SK-N-SH (cell line): ENCODE measurements around the gene BAG3. TPM values are rescaled to one million over a fixed set of nuclear protein-coding genes. Genes with fewer than 3 reads are reported as not detected.
A peak's percentile ranks its signal among the peaks of the same experiment; 100 is the strongest.

Experiments used
- CTCF ChIA-PET: fragments of 300-600, 350-600 bp; formaldehyde crosslinking; extraction: SDS; loops from one replicate; lab custom pipeline; 2021; lab: Yijun Ruan, JAX
- POLR2A ChIA-PET: fragments of 350-600 bp; sonication (Branson Sonifier 250); formaldehyde crosslinking; extraction: SDS; loops from one replicate; lab custom pipeline; 2020; ENCODE audit warnings: antibody characterized with exemption, inconsistent platforms; lab: Yijun Ruan, JAX
- DNase-seq: peaks from one replicate; pipeline ENCODE4 v3.0.0; 2012
- H2AFZ ChIP-seq: fragments of 200-600 bp; sonication (generic); 2 replicates; pipeline ENCODE4 v1.8.1; 2016; ENCODE audit warnings: antibody characterized with exemption, mild to moderate bottlenecking, low read depth
- H3F3A ChIP-seq: fragments of 200-600 bp; sonication (generic); replicated peaks from 2 replicates; pipeline ENCODE3; 2016; ENCODE audit warnings: antibody characterized with exemption, mild to moderate bottlenecking; ENCODE audit not compliant: insufficient read depth
- H3K27ac ChIP-seq, 2 experiments: fragments of 200-500 bp in 1 of 2; fragments of 200-600 bp in 1 of 2; sonication (Bioruptor generic) in 1 of 2; sonication (generic), shearing (Covaris generic) in 1 of 2; 2 replicates each; pipeline versions ENCODE4 v1.5.1 to v1.6.1; 2014 to 2016; ENCODE audit warnings: low read depth in 2 of 2, inconsistent platforms in 1 of 2, low read length in 1 of 2, mild to moderate bottlenecking in 1 of 2, mixed read lengths in 1 of 2
- H3K27me3 ChIP-seq: fragments of 200-600 bp; sonication (generic), shearing (Covaris generic); 2 replicates; pipeline ENCODE4 v1.6.1; 2016; ENCODE audit warnings: mixed run types; ENCODE audit not compliant: insufficient read depth
- H3K36me3 ChIP-seq, 2 experiments: fragments of 200-500 bp in 1 of 2; fragments of 200-600 bp in 1 of 2; sonication (Bioruptor generic) in 1 of 2; sonication (generic) in 1 of 2; replicated peaks in 1 of 2; 2 replicates each; pipeline versions ENCODE3 to v1.5.1; 2014 to 2016; ENCODE audit warnings: low read length in 1 of 2, mild to moderate bottlenecking in 1 of 2; ENCODE audit not compliant: insufficient read depth in 2 of 2, control insufficient read depth in 1 of 2
- H3K4me1 ChIP-seq, 2 experiments: fragments of 200-500 bp in 1 of 2; fragments of 200-600 bp in 1 of 2; sonication (Bioruptor generic) in 1 of 2; sonication (generic), shearing (Covaris generic) in 1 of 2; 2 replicates each; pipeline versions ENCODE4 v1.5.1 to v1.6.1; 2014 to 2016; ENCODE audit warnings: low read depth in 1 of 2, low read length in 1 of 2, mixed run types in 1 of 2; ENCODE audit not compliant: insufficient read depth in 2 of 2, control insufficient read depth in 1 of 2
- H3K4me2 ChIP-seq: fragments of 200-600 bp; sonication (generic), shearing (Covaris generic); 2 replicates; pipeline ENCODE4 v1.6.1; 2017; ENCODE audit warnings: mixed run types
- H3K4me3 ChIP-seq, 2 experiments: fragments of 200-500 bp in 1 of 2; fragments of 200-600 bp in 1 of 2; sonication (Bioruptor generic) in 1 of 2; sonication (generic), shearing (Covaris generic) in 1 of 2; 2 replicates each; pipeline versions ENCODE4 v1.5.1 to v1.8.1; 2014 to 2016; ENCODE audit warnings: low read depth in 2 of 2, inconsistent platforms in 1 of 2, low read length in 1 of 2, mild to moderate bottlenecking in 1 of 2, mixed read lengths in 1 of 2, moderate library complexity in 1 of 2
- H3K79me2 ChIP-seq: fragments of 200-600 bp; sonication (generic); 2 replicates; pipeline ENCODE4 v1.8.1; 2017; ENCODE audit warnings: mild to moderate bottlenecking; ENCODE audit not compliant: insufficient read depth
- H3K9ac ChIP-seq: fragments of 200-600 bp; sonication (generic); 2 replicates; pipeline ENCODE4 v1.6.1; 2017; ENCODE audit warnings: mixed run types
- H3K9me2 ChIP-seq: fragments of 200-600 bp; sonication (generic); 2 replicates; pipeline ENCODE4 v1.6.1; 2017; ENCODE audit warnings: mixed run types
- H3K9me3 ChIP-seq: fragments of 200-600 bp; sonication (generic); 2 replicates; pipeline ENCODE4 v1.6.1; 2017; ENCODE audit warnings: mixed run types, mild to moderate bottlenecking, moderate library complexity
- H4K20me1 ChIP-seq: fragments of 200-600 bp; sonication (generic); 2 replicates; pipeline ENCODE4 v1.6.1; 2017; ENCODE audit warnings: mild to moderate bottlenecking, mixed run types; ENCODE audit not compliant: insufficient read depth
- CHD2 ChIP-seq: fragments of 150-350 bp; IDR thresholded peaks from 2 replicates; pipeline ENCODE4 v1.6.1; 2018; ENCODE audit warnings: low read length; ENCODE audit not compliant: partially characterized antibody
- ELF1 ChIP-seq: IDR thresholded peaks from 2 replicates; pipeline ENCODE4 v1.4.0; 2012
- EP300 ChIP-seq, 2 experiments: IDR thresholded peaks; 2 replicates each; pipeline versions ENCODE4 v1.4.0 to v1.6.1; 2012; ENCODE audit warnings: borderline replicate concordance in 1 of 2, low read depth in 1 of 2, low read length in 1 of 2
- FOSL2 ChIP-seq: IDR thresholded peaks from 2 replicates; pipeline ENCODE4 v1.4.0; 2012; ENCODE audit warnings: low read depth, mild to moderate bottlenecking, moderate library complexity, borderline replicate concordance
- FOXM1 ChIP-seq: IDR thresholded peaks from 2 replicates; pipeline ENCODE4 v1.4.0; 2012; ENCODE audit warnings: low read depth, mild to moderate bottlenecking
- GABPA ChIP-seq: IDR thresholded peaks from 2 replicates; pipeline ENCODE4 v1.4.0; 2012; ENCODE audit warnings: low read depth, mild to moderate bottlenecking
- GATA2 ChIP-seq: sonication (generic); formaldehyde crosslinking; IDR thresholded peaks from 2 replicates; pipeline ENCODE4 v1.5.0; 2020; ENCODE audit warnings: mild to moderate bottlenecking, missing genetic modification reagents
- JUND ChIP-seq: IDR thresholded peaks from 2 replicates; pipeline ENCODE4 v1.4.0; 2012
- MEF2A ChIP-seq: IDR thresholded peaks from 2 replicates; pipeline ENCODE4 v1.4.0; 2012; ENCODE audit warnings: low read depth, borderline replicate concordance
- NFIC ChIP-seq: IDR thresholded peaks from 2 replicates; pipeline ENCODE4 v1.4.0; 2012; ENCODE audit warnings: borderline replicate concordance
- NRF1 ChIP-seq: IDR thresholded peaks from 2 replicates; pipeline ENCODE4 v1.6.1; 2012; ENCODE audit warnings: low read depth, mild to moderate bottlenecking, low read length
- RAD21 ChIP-seq: IDR thresholded peaks from 2 replicates; pipeline ENCODE4 v1.6.1; 2012; ENCODE audit warnings: mild to moderate bottlenecking, low read length
- RCOR1 ChIP-seq: fragments of 150-350 bp; IDR thresholded peaks from 2 replicates; pipeline ENCODE4 v1.6.1; 2017; ENCODE audit warnings: antibody characterized with exemption, low read length
- RXRA ChIP-seq: IDR thresholded peaks from 2 replicates; pipeline ENCODE4 v1.4.0; 2012; ENCODE audit warnings: low read depth, mild to moderate bottlenecking, borderline replicate concordance
- SIN3A ChIP-seq: IDR thresholded peaks from 2 replicates; pipeline ENCODE4 v1.6.1; 2012; ENCODE audit warnings: low read depth, mild to moderate bottlenecking, low read length, moderate library complexity, borderline replicate concordance
- SMC3 ChIP-seq: IDR thresholded peaks from 2 replicates; pipeline ENCODE4 v1.6.1; 2012; ENCODE audit warnings: low read depth, low read length, improper control_type of control experiment
- TAF1 ChIP-seq: IDR thresholded peaks from 2 replicates; pipeline ENCODE4 v1.6.1; 2012; ENCODE audit warnings: low read depth, mild to moderate bottlenecking, low read length, moderate library complexity, borderline replicate concordance
- TEAD4 ChIP-seq: IDR thresholded peaks from 2 replicates; pipeline ENCODE4 v1.4.0; 2012; ENCODE audit warnings: mild to moderate bottlenecking, borderline replicate concordance; ENCODE audit not compliant: insufficient read depth
- WGBS: methylation state at CpG from one replicate; pipeline ENCODE4 v1.1.6; 2017; ENCODE audit warnings: low lambda C conversion rate; 5-methylcytosine and 5-hydroxymethylcytosine counted together
- polyA plus RNA-seq, 3 experiments: library from polyadenylated mRNA; depleted of rRNA; stranded (reverse); fragments of >200 nt; gene quantifications; 2 replicates each; pipeline ENCODE4 v1.2.3, GENCODE V29; 2012
- TF ChIP-seq, protein P1 (sequence below): IDR thresholded peaks from 2 replicates; pipeline ENCODE4 v1.6.1; 2012; ENCODE audit warnings: mild to moderate bottlenecking, low read depth, low read length, moderate library complexity
- TF ChIP-seq, protein P2 (sequence below): fragments of 200-600 bp; sonication (generic); IDR thresholded peaks from 2 replicates; pipeline ENCODE4 v1.6.1; 2017; ENCODE audit warnings: antibody characterized with exemption, mild to moderate bottlenecking, moderate library complexity
- TF ChIP-seq, protein P3 (sequence below): fragments of 150-350 bp; IDR thresholded peaks from 2 replicates; pipeline ENCODE4 v1.6.1; 2017; ENCODE audit warnings: antibody characterized with exemption, low read length, low read depth, borderline replicate concordance
- TF ChIP-seq, protein P4 (sequence below): IDR thresholded peaks from 2 replicates; pipeline ENCODE4 v1.4.0; 2012; ENCODE audit warnings: low read depth, borderline replicate concordance
- TF ChIP-seq, protein P5 (sequence below): IDR thresholded peaks from 2 replicates; pipeline ENCODE4 v1.4.0; 2012; ENCODE audit warnings: low read depth, borderline replicate concordance
- TF ChIP-seq, protein P6 (sequence below): IDR thresholded peaks from 2 replicates; pipeline ENCODE4; 2012

Gene BAG3
- polyA plus RNA-seq, 1 of the 3 experiments (the other 2 are of a cell fraction) = 9.2 TPM

DNA sequence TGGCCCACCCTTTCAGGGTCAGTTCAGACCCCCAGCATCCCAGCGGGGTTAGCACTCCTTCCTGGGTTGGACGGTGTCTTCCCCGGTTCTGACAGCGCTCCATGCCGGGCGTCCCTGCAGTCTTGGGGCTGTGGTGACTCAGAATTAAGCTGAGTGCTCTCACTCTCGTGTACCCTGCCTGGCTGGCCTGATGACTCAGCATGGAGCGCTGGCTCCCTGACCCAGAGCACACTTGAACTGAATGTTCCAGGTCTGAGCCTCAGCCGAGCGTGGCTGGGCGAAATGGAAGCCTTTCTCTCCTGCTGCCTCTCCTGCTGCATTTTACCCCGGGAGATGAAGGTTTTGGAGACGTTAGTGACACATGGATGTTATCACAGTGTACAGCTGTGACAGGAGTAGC, 7.1 kb downstream of the BAG3 start:
- H3K36me3 ChIP-seq = peaks cover 0 to 5% of the 10 kb centered on the region in 2 experiments
- CTCF ChIA-PET = interaction anchor here (1.2 to 2.3 kb wide), 2 partner anchors 28 to 115 kb away, joined by 3 to 11 read pairs; no protein-coding TSS in a partner anchor
- 8% methylated on average over 12 of the region's 13 CpGs for WGBS
- TF ChIP-seq FOSL2 (peak; percentile 96), CHD2 (no peak), RXRA (peak; percentile 30; the same call in 1 of the 2 replicates), TAF1 (no peak), SIN3A (peak; percentile 82; the same call in 1 of the 2 replicates), EP300 (IDR thresholded peaks at IDR 0.05; ENCODE audit: borderline replicate concordance in 1 of 2, low read depth in 1 of 2, low read length in 1 of 2) (no peak; a peak in 1 of 4 replicates), TEAD4 (no peak), ELF1 (no peak), SMC3 (no peak), GATA2 (no peak), GABPA (no peak), JUND (peak; percentile 88), RCOR1 (no peak), RAD21 (no peak), MEF2A (no peak), NRF1 (no peak), FOXM1 (no peak), NFIC (peak; percentile 38; the same call in 1 of the 2 replicates)
- TF ChIP-seq, protein P1, sequence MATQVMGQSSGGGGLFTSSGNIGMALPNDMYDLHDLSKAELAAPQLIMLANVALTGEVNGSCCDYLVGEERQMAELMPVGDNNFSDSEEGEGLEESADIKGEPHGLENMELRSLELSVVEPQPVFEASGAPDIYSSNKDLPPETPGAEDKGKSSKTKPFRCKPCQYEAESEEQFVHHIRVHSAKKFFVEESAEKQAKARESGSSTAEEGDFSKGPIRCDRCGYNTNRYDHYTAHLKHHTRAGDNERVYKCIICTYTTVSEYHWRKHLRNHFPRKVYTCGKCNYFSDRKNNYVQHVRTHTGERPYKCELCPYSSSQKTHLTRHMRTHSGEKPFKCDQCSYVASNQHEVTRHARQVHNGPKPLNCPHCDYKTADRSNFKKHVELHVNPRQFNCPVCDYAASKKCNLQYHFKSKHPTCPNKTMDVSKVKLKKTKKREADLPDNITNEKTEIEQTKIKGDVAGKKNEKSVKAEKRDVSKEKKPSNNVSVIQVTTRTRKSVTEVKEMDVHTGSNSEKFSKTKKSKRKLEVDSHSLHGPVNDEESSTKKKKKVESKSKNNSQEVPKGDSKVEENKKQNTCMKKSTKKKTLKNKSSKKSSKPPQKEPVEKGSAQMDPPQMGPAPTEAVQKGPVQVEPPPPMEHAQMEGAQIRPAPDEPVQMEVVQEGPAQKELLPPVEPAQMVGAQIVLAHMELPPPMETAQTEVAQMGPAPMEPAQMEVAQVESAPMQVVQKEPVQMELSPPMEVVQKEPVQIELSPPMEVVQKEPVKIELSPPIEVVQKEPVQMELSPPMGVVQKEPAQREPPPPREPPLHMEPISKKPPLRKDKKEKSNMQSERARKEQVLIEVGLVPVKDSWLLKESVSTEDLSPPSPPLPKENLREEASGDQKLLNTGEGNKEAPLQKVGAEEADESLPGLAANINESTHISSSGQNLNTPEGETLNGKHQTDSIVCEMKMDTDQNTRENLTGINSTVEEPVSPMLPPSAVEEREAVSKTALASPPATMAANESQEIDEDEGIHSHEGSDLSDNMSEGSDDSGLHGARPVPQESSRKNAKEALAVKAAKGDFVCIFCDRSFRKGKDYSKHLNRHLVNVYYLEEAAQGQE = no peak
- TF ChIP-seq, protein P2, sequence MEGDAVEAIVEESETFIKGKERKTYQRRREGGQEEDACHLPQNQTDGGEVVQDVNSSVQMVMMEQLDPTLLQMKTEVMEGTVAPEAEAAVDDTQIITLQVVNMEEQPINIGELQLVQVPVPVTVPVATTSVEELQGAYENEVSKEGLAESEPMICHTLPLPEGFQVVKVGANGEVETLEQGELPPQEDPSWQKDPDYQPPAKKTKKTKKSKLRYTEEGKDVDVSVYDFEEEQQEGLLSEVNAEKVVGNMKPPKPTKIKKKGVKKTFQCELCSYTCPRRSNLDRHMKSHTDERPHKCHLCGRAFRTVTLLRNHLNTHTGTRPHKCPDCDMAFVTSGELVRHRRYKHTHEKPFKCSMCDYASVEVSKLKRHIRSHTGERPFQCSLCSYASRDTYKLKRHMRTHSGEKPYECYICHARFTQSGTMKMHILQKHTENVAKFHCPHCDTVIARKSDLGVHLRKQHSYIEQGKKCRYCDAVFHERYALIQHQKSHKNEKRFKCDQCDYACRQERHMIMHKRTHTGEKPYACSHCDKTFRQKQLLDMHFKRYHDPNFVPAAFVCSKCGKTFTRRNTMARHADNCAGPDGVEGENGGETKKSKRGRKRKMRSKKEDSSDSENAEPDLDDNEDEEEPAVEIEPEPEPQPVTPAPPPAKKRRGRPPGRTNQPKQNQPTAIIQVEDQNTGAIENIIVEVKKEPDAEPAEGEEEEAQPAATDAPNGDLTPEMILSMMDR = no peak
- TF ChIP-seq, protein P3, sequence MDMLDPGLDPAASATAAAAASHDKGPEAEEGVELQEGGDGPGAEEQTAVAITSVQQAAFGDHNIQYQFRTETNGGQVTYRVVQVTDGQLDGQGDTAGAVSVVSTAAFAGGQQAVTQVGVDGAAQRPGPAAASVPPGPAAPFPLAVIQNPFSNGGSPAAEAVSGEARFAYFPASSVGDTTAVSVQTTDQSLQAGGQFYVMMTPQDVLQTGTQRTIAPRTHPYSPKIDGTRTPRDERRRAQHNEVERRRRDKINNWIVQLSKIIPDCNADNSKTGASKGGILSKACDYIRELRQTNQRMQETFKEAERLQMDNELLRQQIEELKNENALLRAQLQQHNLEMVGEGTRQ = no peak
- TF ChIP-seq, protein P4, sequence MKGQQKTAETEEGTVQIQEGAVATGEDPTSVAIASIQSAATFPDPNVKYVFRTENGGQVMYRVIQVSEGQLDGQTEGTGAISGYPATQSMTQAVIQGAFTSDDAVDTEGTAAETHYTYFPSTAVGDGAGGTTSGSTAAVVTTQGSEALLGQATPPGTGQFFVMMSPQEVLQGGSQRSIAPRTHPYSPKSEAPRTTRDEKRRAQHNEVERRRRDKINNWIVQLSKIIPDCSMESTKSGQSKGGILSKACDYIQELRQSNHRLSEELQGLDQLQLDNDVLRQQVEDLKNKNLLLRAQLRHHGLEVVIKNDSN = no peak
- TF ChIP-seq, protein P5, sequence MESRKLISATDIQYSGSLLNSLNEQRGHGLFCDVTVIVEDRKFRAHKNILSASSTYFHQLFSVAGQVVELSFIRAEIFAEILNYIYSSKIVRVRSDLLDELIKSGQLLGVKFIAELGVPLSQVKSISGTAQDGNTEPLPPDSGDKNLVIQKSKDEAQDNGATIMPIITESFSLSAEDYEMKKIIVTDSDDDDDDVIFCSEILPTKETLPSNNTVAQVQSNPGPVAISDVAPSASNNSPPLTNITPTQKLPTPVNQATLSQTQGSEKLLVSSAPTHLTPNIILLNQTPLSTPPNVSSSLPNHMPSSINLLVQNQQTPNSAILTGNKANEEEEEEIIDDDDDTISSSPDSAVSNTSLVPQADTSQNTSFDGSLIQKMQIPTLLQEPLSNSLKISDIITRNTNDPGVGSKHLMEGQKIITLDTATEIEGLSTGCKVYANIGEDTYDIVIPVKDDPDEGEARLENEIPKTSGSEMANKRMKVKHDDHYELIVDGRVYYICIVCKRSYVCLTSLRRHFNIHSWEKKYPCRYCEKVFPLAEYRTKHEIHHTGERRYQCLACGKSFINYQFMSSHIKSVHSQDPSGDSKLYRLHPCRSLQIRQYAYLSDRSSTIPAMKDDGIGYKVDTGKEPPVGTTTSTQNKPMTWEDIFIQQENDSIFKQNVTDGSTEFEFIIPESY = no peak
- TF ChIP-seq, protein P6, sequence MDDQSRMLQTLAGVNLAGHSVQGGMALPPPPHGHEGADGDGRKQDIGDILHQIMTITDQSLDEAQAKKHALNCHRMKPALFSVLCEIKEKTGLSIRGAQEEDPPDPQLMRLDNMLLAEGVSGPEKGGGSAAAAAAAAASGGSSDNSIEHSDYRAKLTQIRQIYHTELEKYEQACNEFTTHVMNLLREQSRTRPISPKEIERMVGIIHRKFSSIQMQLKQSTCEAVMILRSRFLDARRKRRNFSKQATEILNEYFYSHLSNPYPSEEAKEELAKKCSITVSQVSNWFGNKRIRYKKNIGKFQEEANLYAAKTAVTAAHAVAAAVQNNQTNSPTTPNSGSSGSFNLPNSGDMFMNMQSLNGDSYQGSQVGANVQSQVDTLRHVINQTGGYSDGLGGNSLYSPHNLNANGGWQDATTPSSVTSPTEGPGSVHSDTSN = peak; percentile 42; the same call in 1 of the 2 replicates

More for the DNA sequence above, 7.1 kb downstream of the BAG3 start:
- H3K4me1 ChIP-seq = peaks cover 18 to 51% of the 10 kb centered on the region in 2 experiments
- H4K20me1 ChIP-seq = peaks cover 15% of the 10 kb centered on the region; the same call in 1 of the 2 replicates
- H3K4me2 ChIP-seq = peak overlapping the region; percentile 75
- H3K9me2 ChIP-seq = no peaks in the 10 kb centered on the region
- H2AFZ ChIP-seq = no peak overlapping the region
- DNase-seq = no peak
- peak overlapping the region; percentile 60 to 95; a peak in 3 of 4 replicates for H3K27ac ChIP-seq
- H3K79me2 ChIP-seq = peaks cover 94% of the 10 kb centered on the region
- H3F3A ChIP-seq = peaks cover 29% of the 10 kb centered on the region
- H3K9me3 ChIP-seq = no peaks in the 10 kb centered on the region
- H3K9ac ChIP-seq = peak overlapping the region; percentile 49; the same call in 1 of the 2 replicates
- peak overlapping the region in 1 of 2 experiments; percentile 39; a peak in 2 of 4 replicates for H3K4me3 ChIP-seq
- POLR2A ChIA-PET = no interaction called here
- H3K27me3 ChIP-seq = no peaks in the 10 kb centered on the region
